ENCODE results near the gene PLEKHA7.

GRCh38 chr11:16893456-16894066 is 120.7 kb downstream of the PLEKHA7 start:
- TF ChIP-seq POLR2AphosphoS5 (IDR thresholded peaks at IDR 0.05; ENCODE audit: low read depth, low read length) (no peak), POLR2A (IDR thresholded peaks at IDR 0.05; ENCODE audit: low read depth, low read length) (no peak)

All from GM12891 (cell line).